Measurements from ENCODE around the gene CCDC86. TPM values are rescaled to one million over a fixed set of nuclear protein-coding genes. Genes with fewer than 3 reads are reported as not detected.

Gene CCDC86
- polyA plus RNA-seq, 1 of the 3 experiments (the other 2 are of a cell fraction) = 34.7 TPM

DNA sequence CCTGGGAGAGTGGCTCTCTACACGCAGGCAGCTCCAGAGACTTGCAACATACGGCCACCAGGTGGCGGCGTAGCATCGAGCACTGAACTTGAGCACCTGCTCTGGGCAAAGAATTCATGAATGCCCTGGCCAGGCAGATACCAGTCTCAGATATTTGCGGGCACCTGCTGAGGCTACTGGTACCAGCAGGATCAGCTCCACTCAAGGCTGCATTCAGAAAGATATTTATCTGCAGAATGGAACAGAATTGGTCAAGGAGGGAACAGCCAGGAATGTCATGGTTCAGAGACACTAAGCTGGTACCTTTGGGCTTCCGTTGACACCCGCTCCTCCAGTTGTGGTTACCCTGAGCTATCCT lies 10.8 kb upstream of the CCDC86 start:
- Histone ChIP-seq H3K4me1 (ENCODE audit: control insufficient read depth in 1 of 2, insufficient read depth in 2 of 2, low read depth in 1 of 2, low read length in 1 of 2) (peaks cover 0 to 16% of the 10 kb centered on the region in 2 experiments; a peak in 2 of 4 replicates), H4K20me1 (ENCODE audit: insufficient read depth) (no peaks in the 10 kb centered on the region), H3K9ac (no peak overlapping the region), H3K4me3 (ENCODE audit: low read depth in 2 of 2, low read length in 1 of 2) (peak overlapping the region in 1 of 2 experiments; percentile 6; a peak in 1 of 4 replicates), H3K36me3 (replicated peaks in 1 of 2; ENCODE audit: control insufficient read depth in 1 of 2, insufficient read depth in 2 of 2, low read length in 1 of 2) (no peaks in the 10 kb centered on the region), H3K27ac (ENCODE audit: low read depth in 2 of 2, low read length in 1 of 2) (no peak overlapping the region), H3K79me2 (ENCODE audit: insufficient read depth) (no peaks in the 10 kb centered on the region), H3K27me3 (ENCODE audit: insufficient read depth) (peaks cover 6% of the 10 kb centered on the region; the same call in 1 of the 2 replicates), H3K9me3 (no peaks in the 10 kb centered on the region), H3K4me2 (peak overlapping the region; percentile 19; the same call in 1 of the 2 replicates), H3K9me2 (no peaks in the 10 kb centered on the region), H3F3A (replicated peaks; ENCODE audit: insufficient read depth) (no peaks in the 10 kb centered on the region), H2AFZ (ENCODE audit: low read depth) (no peak overlapping the region)
- peak; percentile 80 for DNase-seq
- ChIA-PET POLR2A (interaction anchor here (2.6 kb wide), 1 partner anchor 57 kb away, joined by 9 read pairs; no protein-coding TSS in a partner anchor), CTCF (interaction anchor here (0.5 to 23.7 kb wide), 63 partner anchors 9 to 464 kb away, joined by 3 to 550 read pairs (median 5); partner anchors contain the start of genes CCDC86, PRPF19, PTGDR2 and VWCE)
- no peak for TF ChIP-seq GABPA (IDR thresholded peaks at IDR 0.05; ENCODE audit: low read depth)
- peak; percentile 93 for TF ChIP-seq RAD21 (IDR thresholded peaks at IDR 0.05; ENCODE audit: low read length)
- peak; percentile 91 for TF ChIP-seq CTCF (IDR thresholded peaks at IDR 0.05)
- TF ChIP-seq, protein P1, sequence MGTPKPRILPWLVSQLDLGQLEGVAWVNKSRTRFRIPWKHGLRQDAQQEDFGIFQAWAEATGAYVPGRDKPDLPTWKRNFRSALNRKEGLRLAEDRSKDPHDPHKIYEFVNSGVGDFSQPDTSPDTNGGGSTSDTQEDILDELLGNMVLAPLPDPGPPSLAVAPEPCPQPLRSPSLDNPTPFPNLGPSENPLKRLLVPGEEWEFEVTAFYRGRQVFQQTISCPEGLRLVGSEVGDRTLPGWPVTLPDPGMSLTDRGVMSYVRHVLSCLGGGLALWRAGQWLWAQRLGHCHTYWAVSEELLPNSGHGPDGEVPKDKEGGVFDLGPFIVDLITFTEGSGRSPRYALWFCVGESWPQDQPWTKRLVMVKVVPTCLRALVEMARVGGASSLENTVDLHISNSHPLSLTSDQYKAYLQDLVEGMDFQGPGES (IDR thresholded peaks at IDR 0.05; ENCODE audit: low read depth, low read length) = no peak
- TF ChIP-seq MAX (IDR thresholded peaks at IDR 0.05; ENCODE audit: low read depth) = 0 out of 2 replicates have a peak, but pooled peaks have one; percentile 28
- TF ChIP-seq SMC3 (IDR thresholded peaks at IDR 0.05; ENCODE audit: low read depth, low read length) = peak; percentile 93
- peak; percentile 58 for TF ChIP-seq RCOR1 (IDR thresholded peaks at IDR 0.05; ENCODE audit: low read length)
- TF ChIP-seq CHD2 (IDR thresholded peaks at IDR 0.05; ENCODE audit: low read length, partially characterized antibody) = peak; percentile 21
- TF ChIP-seq MXI1 (IDR thresholded peaks at IDR 0.05; ENCODE audit: low read depth, low read length) = no peak
- WGBS (ENCODE audit: low lambda C conversion rate) = 2% methylated on average over 7 of the region's 8 CpGs

- peaks cover 0 to 16% of the 10 kb centered on the region in 2 experiments; a peak in 2 of 4 replicates for H3K4me1 ChIP-seq (ENCODE audit: control insufficient read depth in 1 of 2, insufficient read depth in 2 of 2, low read depth in 1 of 2, low read length in 1 of 2)
- no peaks in the 10 kb centered on the region for H3K79me2 ChIP-seq (ENCODE audit: insufficient read depth)
- H3K4me3 ChIP-seq (ENCODE audit: low read depth in 2 of 2, low read length in 1 of 2) = no peak overlapping the region
- no peaks in the 10 kb centered on the region for H3K9me2 ChIP-seq
- H4K20me1 ChIP-seq (ENCODE audit: insufficient read depth) = no peaks in the 10 kb centered on the region
- peak; percentile 51 for DNase-seq
- H3F3A ChIP-seq (replicated peaks; ENCODE audit: insufficient read depth) = no peaks in the 10 kb centered on the region
- no peak overlapping the region for H3K4me2 ChIP-seq
- no peaks in the 10 kb centered on the region for H3K36me3 ChIP-seq (replicated peaks in 1 of 2; ENCODE audit: control insufficient read depth in 1 of 2, insufficient read depth in 2 of 2, low read length in 1 of 2)
- no peak overlapping the region for H3K27ac ChIP-seq (ENCODE audit: low read depth in 2 of 2, low read length in 1 of 2)
- no peak overlapping the region for H3K9ac ChIP-seq
- 5% methylated on average over 7 of the region's 7 CpGs for WGBS (ENCODE audit: low lambda C conversion rate)
- peaks cover 6% of the 10 kb centered on the region; the same call in 1 of the 2 replicates for H3K27me3 ChIP-seq (ENCODE audit: insufficient read depth)
- POLR2A ChIA-PET = interaction anchor here (1.1 to 2.6 kb wide), 2 partner anchors 56 to 68 kb away, joined by 3 to 9 read pairs; no protein-coding TSS in a partner anchor
- CTCF ChIA-PET = interaction anchor here (0.6 to 23.7 kb wide), 54 partner anchors 9 to 463 kb away, joined by 3 to 550 read pairs (median 5); partner anchors contain the start of genes CCDC86, PRPF19, PTGDR2 and VWCE
- H3K9me3 ChIP-seq = no peaks in the 10 kb centered on the region
- TF ChIP-seq NFIC (IDR thresholded peaks at IDR 0.05; ENCODE audit: borderline replicate concordance) (peak; percentile 17; the same call in 1 of the 2 replicates), TEAD4 (IDR thresholded peaks at IDR 0.05; ENCODE audit: borderline replicate concordance, insufficient read depth) (no peak)
- H2AFZ ChIP-seq (ENCODE audit: low read depth) = no peak overlapping the region
Measured at GRCh38 chr11:60831501-60832079, 10.3 kb upstream of the CCDC86 start.

Measured in SK-N-SH (cell line).